Body of pancreas (tissue), 4 donors: Measurements from ENCODE around the gene PRDM16. TPM values are rescaled to one million over a fixed set of nuclear protein-coding genes. Genes with fewer than 3 reads are reported as not detected.

Experiments used
- ATAC-seq: fragments of 150-250 bp; one replicate; pipeline ENCODE4 v1.9.1; 2016
- DNase-seq, 4 donors: peaks; one replicate each; pipeline ENCODE4 v3.0.0-alpha.2; 2019
- H3K27ac ChIP-seq, 4 donors: fragments of 200-600 bp; sonication (generic); 1 replicate in 3 of 4; 2 replicates in 1 of 4; pipeline versions ENCODE4 v1.5.1 to v1.6.1; 2016 to 2019; ENCODE audit warnings: mild to moderate bottlenecking in 1 of 4, mixed read lengths in 1 of 4, moderate library complexity in 1 of 4
- H3K27me3 ChIP-seq, 2 donors: fragments of 200-600 bp; sonication (generic); one replicate each; pipeline ENCODE4 v1.6.0; 2016; ENCODE audit warnings: mild to moderate bottlenecking in 1 of 2
- H3K36me3 ChIP-seq, 2 donors: fragments of 200-600 bp; sonication (generic); replicated peaks in 1 of 2; 2 replicates each; pipeline ENCODE4 v1.5.1; 2016; ENCODE audit warnings: low read depth in 2 of 2; ENCODE audit not compliant: insufficient read depth in 1 of 2
- H3K4me1 ChIP-seq: fragments of 200-600 bp; sonication (generic); one replicate; pipeline ENCODE4 v1.6.0; 2016
- H3K4me3 ChIP-seq, 2 donors: fragments of 200-600 bp; sonication (generic); 1 replicate in 1 of 2; 2 replicates in 1 of 2; pipeline ENCODE4 v1.5.1; 2016 to 2019
- H3K9me3 ChIP-seq, 3 donors: fragments of 200-600 bp; sonication (generic); 1 replicate in 2 of 3; 2 replicates in 1 of 3; pipeline ENCODE4 v1.5.1; 2016
- CTCF ChIP-seq, 7 experiments: fragments of 450-650 bp in 4 of 7; fragments of 200-600 bp in 3 of 7; sonication (generic) in 3 of 7; IDR thresholded peaks; one replicate each; pipeline ENCODE4 v1.5.1; 2016 to 2019; ENCODE audit warnings: antibody characterized with exemption in 7 of 7
- POLR2A ChIP-seq, 3 donors: fragments of 450-650 bp; IDR thresholded peaks; one replicate each; pipeline ENCODE4 v1.6.1; 2016; ENCODE audit warnings: antibody characterized with exemption in 3 of 3, mild to moderate bottlenecking in 2 of 3
- WGBS, 2 donors: methylation state at CpG; one replicate each; pipeline ENCODE4 v1.1.5; 2017; 5-methylcytosine and 5-hydroxymethylcytosine counted together
- intact Hi-C: fragments of 100-400 bp; cut with DNase I; formaldehyde crosslinking; loops from one replicate; pipeline ENCODE4 v1.15.1; 2023
- total RNA-seq, 2 donors: library from RNA; depleted of rRNA; stranded (reverse); fragments of >200 nt; gene quantifications; one replicate each; pipeline ENCODE4 v1.1.0, GENCODE V29; 2016

Gene PRDM16
- total RNA-seq, 2 donors from 2014 or later, result 15.2 to 16.6 TPM

DNA sequence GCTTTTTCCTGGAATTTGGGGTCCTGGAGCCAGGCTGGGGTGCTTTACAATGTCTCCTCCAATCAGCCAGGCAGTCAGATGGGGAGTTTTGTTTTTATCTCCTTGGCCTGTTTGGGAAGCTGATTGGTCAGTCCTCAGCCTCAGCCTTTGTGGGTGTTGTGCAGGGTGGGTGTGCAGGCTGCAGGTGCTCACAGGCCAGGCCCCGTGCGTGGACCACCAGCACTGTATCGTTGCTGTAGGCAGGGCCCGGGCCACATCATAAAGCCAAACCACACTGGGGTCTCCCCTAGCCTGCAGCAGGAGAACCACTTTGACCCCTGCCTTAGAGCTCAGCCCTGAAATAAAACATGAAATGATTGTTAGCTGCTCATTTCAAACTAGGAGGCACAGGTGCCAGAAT is 8.6 kb downstream of the PRDM16 start:
- 89 to 100% methylated on average over 2 to 4 of the region's 4 CpGs for WGBS, 2 donors
- intact Hi-C loops, result no loop called here
- no peak overlapping the region for H3K4me3 ChIP-seq
- H3K27ac ChIP-seq, result no peak overlapping the region
- H3K27me3 ChIP-seq, result no peaks in the 10 kb centered on the region
- DNase-seq (no peak), ATAC-seq (no peak)
- H3K4me1 ChIP-seq, result peaks cover 78% of the 10 kb centered on the region
- no peaks in the 10 kb centered on the region for H3K36me3 ChIP-seq
- H3K9me3 ChIP-seq, result no peaks in the 10 kb centered on the region
- TF ChIP-seq CTCF (IDR thresholded peaks at IDR 0.05), result no peak
- TF ChIP-seq POLR2A (IDR thresholded peaks at IDR 0.05), result no peak

DNA sequence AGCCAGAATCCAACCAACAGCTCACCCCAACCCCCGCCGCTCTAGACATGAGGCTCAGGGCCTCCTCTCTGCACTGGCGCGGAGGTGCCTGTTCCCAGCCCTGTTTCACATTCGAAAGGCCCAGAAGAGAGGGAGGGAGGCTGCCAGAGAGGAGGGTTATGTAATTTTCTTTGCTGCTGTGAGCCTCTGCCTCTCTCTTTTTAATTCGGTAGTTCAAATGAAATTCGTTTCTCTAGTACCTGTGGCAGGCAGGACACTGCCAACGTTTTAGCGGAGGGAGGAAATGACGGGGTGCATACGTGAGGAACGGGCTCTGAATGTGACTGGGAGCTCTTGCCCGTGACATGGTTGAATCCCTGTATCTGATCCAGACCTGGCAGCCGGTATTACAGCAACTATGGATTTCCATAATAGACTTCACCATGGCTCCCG is 9.4 kb downstream of the PRDM16 start:
- TF ChIP-seq POLR2A (IDR thresholded peaks at IDR 0.05) (peak in 1 of 3 donors; percentile 15), CTCF (IDR thresholded peaks at IDR 0.05) (no peak)
- peaks cover 69% of the 10 kb centered on the region for H3K4me1 ChIP-seq
- 57 to 68% methylated on average over 15 of the region's 15 CpGs for WGBS, 2 donors
- no peaks in the 10 kb centered on the region for H3K27me3 ChIP-seq
- no peaks in the 10 kb centered on the region for H3K36me3 ChIP-seq
- ATAC-seq (no peak), DNase-seq (peak in 1 of 4 donors; percentile 14)
- H3K9me3 ChIP-seq, result no peaks in the 10 kb centered on the region
- intact Hi-C loops, result no loop called here
- H3K4me3 ChIP-seq, result no peak overlapping the region
- H3K27ac ChIP-seq, result peak overlapping the region in 3 of 4 donors; percentile 49 to 77 (median 60)

DNA sequence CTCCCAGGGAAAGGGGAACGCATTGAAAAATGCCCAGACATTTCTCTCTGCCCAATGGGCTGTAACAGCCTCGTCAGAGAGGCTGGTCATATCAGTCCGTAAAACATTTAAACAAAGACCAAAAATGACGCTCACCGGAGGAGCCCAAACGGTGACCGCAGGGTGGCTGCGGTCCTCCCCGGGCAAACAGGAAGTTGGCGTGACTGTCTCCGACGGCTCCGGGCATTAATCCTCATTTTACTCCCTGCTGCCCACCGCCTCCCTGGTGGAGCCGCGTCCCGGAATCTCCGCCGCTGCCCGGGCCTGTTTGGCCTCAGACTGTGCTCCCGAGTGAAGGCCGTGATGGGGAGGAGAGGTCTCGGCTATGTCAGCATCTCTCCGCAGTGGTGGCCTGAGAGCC is 9.9 kb downstream of the PRDM16 start:
- no peak for DNase-seq

DNA sequence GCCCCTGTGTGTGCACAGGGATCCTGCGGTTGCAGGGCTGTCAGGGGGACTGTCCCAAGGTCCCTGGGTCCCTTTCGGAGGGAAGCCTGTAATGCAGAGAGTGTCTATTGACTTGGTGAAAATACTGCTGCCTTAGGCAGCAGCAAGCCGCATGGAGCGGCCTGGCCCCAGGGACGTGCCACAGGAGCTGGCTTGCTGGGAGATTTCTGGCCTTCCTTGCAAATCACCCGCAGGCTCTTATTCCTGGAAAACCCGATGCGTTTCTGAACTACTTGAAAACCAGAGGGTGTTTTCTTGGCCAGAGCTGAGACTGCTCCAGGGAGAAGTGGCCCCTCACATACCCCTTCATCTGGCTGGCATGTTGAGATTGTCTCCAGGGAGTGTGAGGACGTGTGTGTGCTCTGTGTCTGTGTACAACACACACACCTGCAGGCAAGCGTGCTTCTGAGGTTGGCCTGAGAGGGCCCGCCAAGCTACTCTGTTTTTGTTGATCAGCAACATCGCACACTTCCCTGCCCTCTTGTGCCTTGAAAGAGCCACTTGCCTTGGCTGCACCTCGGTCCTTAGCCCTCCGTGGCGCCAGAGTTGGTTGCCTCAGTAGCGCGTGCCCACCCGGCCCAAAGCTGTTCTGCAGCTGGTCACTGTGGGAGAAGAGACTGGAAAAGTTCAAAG is 10.5 kb downstream of the PRDM16 start:
- ATAC-seq (no peak), DNase-seq (no peak)
- Histone ChIP-seq H3K27ac (peak overlapping the region in 3 of 4 donors; percentile 49 to 77 (median 60)), H3K9me3 (no peaks in the 10 kb centered on the region), H3K36me3 (no peaks in the 10 kb centered on the region), H3K27me3 (no peaks in the 10 kb centered on the region), H3K4me1 (peaks cover 59% of the 10 kb centered on the region), H3K4me3 (no peak overlapping the region)
- WGBS, 2 donors, result 80 to 88% methylated on average over 15 to 18 of the region's 18 CpGs
- no peak for TF ChIP-seq CTCF (IDR thresholded peaks at IDR 0.05)
- TF ChIP-seq POLR2A (IDR thresholded peaks at IDR 0.05), result no peak
- intact Hi-C loops, result no loop called here

More for the DNA sequence above, 9.9 kb downstream of the PRDM16 start:
- Histone ChIP-seq H3K9me3 (no peaks in the 10 kb centered on the region), H3K4me1 (peaks cover 65% of the 10 kb centered on the region), H3K27me3 (no peaks in the 10 kb centered on the region), H3K27ac (peak overlapping the region in 3 of 4 donors; percentile 49 to 77 (median 60)), H3K36me3 (no peaks in the 10 kb centered on the region), H3K4me3 (no peak overlapping the region)
- TF ChIP-seq POLR2A (IDR thresholded peaks at IDR 0.05) (no peak), CTCF (IDR thresholded peaks at IDR 0.05) (no peak)
- ATAC-seq, result no peak
- intact Hi-C loops, result no loop called here
- 63 to 69% methylated on average over 13 to 24 of the region's 24 CpGs for WGBS, 2 donors
